Endothelial cell of umbilical vein (primary cell): ENCODE results near the gene AKAP13. TPM values are rescaled to one million over a fixed set of nuclear protein-coding genes. Genes with fewer than 3 reads are reported as not detected.

Source experiments
- BruUV-seq: library from RNA; stranded (reverse); fragments of 400-500 nt; replicated peaks from 2 replicates; lab custom pipeline; 2021; lab: Mats Ljungman, UMichigan
- CTCF ChIA-PET: fragments of 300-600, 350-600 bp; sonication (Branson Sonifier 250); formaldehyde crosslinking; loops from one replicate; lab custom pipeline; 2021; ENCODE audit warnings: antibody characterized with exemption, inconsistent platforms; lab: Charles Lee
- POLR2A ChIA-PET: fragments of 300-600, 350-600 bp; sonication (Branson Sonifier 250); formaldehyde crosslinking; loops from one replicate; lab custom pipeline; 2021; ENCODE audit warnings: antibody characterized with exemption, inconsistent platforms; lab: Charles Lee
- DNase-seq: peaks from one replicate; pipeline ENCODE4 v3.0.0-alpha.2; 2011; ENCODE audit warnings: low read depth, low spot score
- FAIRE-seq: peaks from 2 replicates; lab custom pipeline; 2011; peaks lifted over from hg19 to GRCh38; lab: Jason Lieb, UNC
- H2AFZ ChIP-seq: 2 replicates; pipeline ENCODE4 v1.6.0; 2012; ENCODE audit warnings: low read depth, low read length, control low read depth, inconsistent platforms
- H3K27ac ChIP-seq: 2 replicates; pipeline ENCODE4 v1.5.1; 2011; ENCODE audit warnings: low read depth, mild to moderate bottlenecking, control low read depth, low read length, moderate library complexity; ENCODE audit not compliant: insufficient read depth
- H3K27me3 ChIP-seq, 2 experiments: 2 replicates each; pipeline versions ENCODE4 v1.6.0 to v1.6.1; 2011; ENCODE audit warnings: low read length in 2 of 2, mixed read lengths in 1 of 2; ENCODE audit not compliant: control insufficient read depth in 2 of 2, insufficient read depth in 2 of 2
- H3K36me3 ChIP-seq, 2 experiments: 2 replicates in 1 of 2; 3 replicates in 1 of 2; pipeline ENCODE4 v1.5.1; 2011; ENCODE audit warnings: low read length in 2 of 2, mild to moderate bottlenecking in 1 of 2, moderate library complexity in 1 of 2; ENCODE audit not compliant: control insufficient read depth in 2 of 2, insufficient read depth in 2 of 2; ENCODE audit errors: extremely low read depth in 1 of 2
- H3K4me1 ChIP-seq: 3 replicates; pipeline ENCODE4 v1.5.1; 2011; ENCODE audit warnings: mild to moderate bottlenecking, low read length; ENCODE audit not compliant: control insufficient read depth, insufficient read depth; ENCODE audit errors: extremely low read depth
- H3K4me2 ChIP-seq: 2 replicates; pipeline ENCODE4 v1.6.1; 2011; ENCODE audit warnings: low read length, control low read depth, mixed read lengths; ENCODE audit not compliant: insufficient read depth
- H3K4me3 ChIP-seq, 3 experiments: fragments of 200-600 bp in 1 of 3; sonication (generic), shearing (Covaris generic) in 1 of 3; replicated peaks in 1 of 3; 2 replicates each; pipeline ENCODE4 v1.5.1; 2011 to 2016; ENCODE audit warnings: control low read depth in 3 of 3, low read length in 3 of 3, mild to moderate bottlenecking in 2 of 3, inconsistent platforms in 1 of 3, low read depth in 1 of 3, moderate library complexity in 1 of 3; ENCODE audit not compliant: insufficient read depth in 1 of 3
- H3K79me2 ChIP-seq: 2 replicates; pipeline ENCODE4 v1.6.0; 2012; ENCODE audit warnings: low read length, inconsistent platforms; ENCODE audit not compliant: control insufficient read depth, insufficient read depth
- H3K9ac ChIP-seq: replicated peaks from 2 replicates; pipeline ENCODE3; 2011; ENCODE audit warnings: low read length, control low read depth; ENCODE audit not compliant: insufficient read depth; ENCODE audit errors: extremely low read depth
- H3K9me1 ChIP-seq: replicated peaks from 3 replicates; pipeline ENCODE4 v1.6.0; 2011; ENCODE audit warnings: mild to moderate bottlenecking, low read length; ENCODE audit not compliant: control insufficient read depth, insufficient read depth; ENCODE audit errors: extremely low read depth
- H3K9me3 ChIP-seq: replicated peaks from 2 replicates; pipeline ENCODE4 v1.5.1; 2012; ENCODE audit warnings: low read length, inconsistent platforms; ENCODE audit not compliant: control insufficient read depth, insufficient read depth
- H4K20me1 ChIP-seq: replicated peaks from 2 replicates; pipeline ENCODE3; 2011; ENCODE audit warnings: mild to moderate bottlenecking, low read length; ENCODE audit not compliant: control insufficient read depth, insufficient read depth; ENCODE audit errors: extremely low read depth
- EZH2 ChIP-seq: IDR thresholded peaks from 2 replicates; pipeline ENCODE4 v1.6.1; 2012; ENCODE audit warnings: borderline replicate concordance, low read depth, mild to moderate bottlenecking, moderate library complexity, low read length, inconsistent platforms; ENCODE audit not compliant: severe bottlenecking
- FOS ChIP-seq: IDR thresholded peaks from 2 replicates; pipeline ENCODE4 v1.6.1; 2011; ENCODE audit warnings: mild to moderate bottlenecking, low read length, moderate library complexity, borderline replicate concordance; ENCODE audit not compliant: insufficient read depth
- POLR2AphosphoS5 ChIP-seq: IDR thresholded peaks from 2 replicates; pipeline ENCODE4 v1.6.1; 2012; ENCODE audit warnings: low read depth, mild to moderate bottlenecking, control low read depth, low read length, moderate library complexity; ENCODE audit not compliant: insufficient read depth
- dilution Hi-C: fragments of 300-500 bp; cut with MboI; formaldehyde crosslinking; loops from one replicate; pipeline ENCODE4 v1.15.0; 2019; ENCODE audit warnings: low sequenced_read_pairs; ENCODE audit not compliant: extremely low pct_ligation_motif_present
- intact Hi-C: fragments of 100-400 bp; cut with micrococcal nuclease; formaldehyde crosslinking; loops from one replicate; pipeline ENCODE4 v1.10.0; 2022
- polyA plus RNA-seq, 4 experiments: library from polyadenylated mRNA; depleted of rRNA in 3 of 4; stranded (reverse) in 3 of 4; unstranded in 1 of 4; fragments of >200 nt; gene quantifications; 2 replicates each; pipeline versions ENCODE4 v1.2.1 to v1.2.3, GENCODE V29; 2011 to 2012; ENCODE audit warnings: missing spikeins in 1 of 4
- total RNA-seq: library from RNA; stranded (reverse); gene quantifications from 2 replicates; pipeline ENCODE4 v1.2.3, GENCODE V29; 2021
- TF ChIP-seq, protein P1 (sequence below): IDR thresholded peaks from 2 replicates; pipeline ENCODE4 v1.6.1; 2011; ENCODE audit not compliant: insufficient read depth, insufficient read length

AKAP13 gene
- total and polyA plus RNA-seq, 2 donors (not counting 3 experiments of a cell fraction or from before 2014, with no cell fraction given): 22.8 to 87.8 TPM

DNA sequence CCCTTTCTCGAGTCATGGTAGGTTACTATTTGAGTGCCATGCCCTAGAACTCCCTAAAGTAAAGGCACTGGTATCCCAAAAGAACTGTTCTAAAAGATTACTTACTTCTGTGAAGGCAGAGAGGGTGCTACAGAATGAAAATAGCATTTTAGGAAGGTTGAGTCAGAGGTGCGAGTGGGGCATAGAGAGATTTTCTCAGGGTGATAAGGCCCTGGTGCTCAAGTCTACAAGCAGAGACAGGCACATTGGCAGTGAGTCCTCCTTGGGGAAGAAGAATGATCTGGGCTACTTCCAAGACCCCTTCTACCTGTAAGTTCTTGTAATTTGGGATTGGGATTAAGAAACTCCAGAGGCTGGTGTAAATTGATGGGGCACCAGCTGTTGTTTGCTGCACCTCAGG is 96.7 kb downstream of the AKAP13 start:
- Histone ChIP-seq H3K4me1 (peaks cover 40% of the 10 kb centered on the region), H3K9me3 (no peaks in the 10 kb centered on the region), H3K4me3 (no peak overlapping the region), H3K27me3 (no peaks in the 10 kb centered on the region), H3K27ac (no peak overlapping the region), H4K20me1 (peaks cover 31% of the 10 kb centered on the region), H2AFZ (no peak overlapping the region), H3K9ac (no peak overlapping the region), H3K36me3 (no peaks in the 10 kb centered on the region), H3K4me2 (no peak overlapping the region), H3K9me1 (no peaks in the 10 kb centered on the region), H3K79me2 (peaks cover 43% of the 10 kb centered on the region)
- BruUV-seq: no TSS peak
- FAIRE-seq (no peak), DNase-seq (no peak)
- TF ChIP-seq, protein P1, sequence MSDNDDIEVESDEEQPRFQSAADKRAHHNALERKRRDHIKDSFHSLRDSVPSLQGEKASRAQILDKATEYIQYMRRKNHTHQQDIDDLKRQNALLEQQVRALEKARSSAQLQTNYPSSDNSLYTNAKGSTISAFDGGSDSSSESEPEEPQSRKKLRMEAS: no peak
- TF ChIP-seq POLR2AphosphoS5 (no peak), EZH2 (no peak)
- ChIA-PET CTCF (interaction anchor here (0.7 to 4.6 kb wide), 10 partner anchors 10 to 186 kb away, joined by 3 to 33 read pairs (median 4); no protein-coding TSS in a partner anchor), POLR2A (no interaction called here)
- dilution Hi-C loops: no loop called here
- intact Hi-C loops: no loop called here

DNA sequence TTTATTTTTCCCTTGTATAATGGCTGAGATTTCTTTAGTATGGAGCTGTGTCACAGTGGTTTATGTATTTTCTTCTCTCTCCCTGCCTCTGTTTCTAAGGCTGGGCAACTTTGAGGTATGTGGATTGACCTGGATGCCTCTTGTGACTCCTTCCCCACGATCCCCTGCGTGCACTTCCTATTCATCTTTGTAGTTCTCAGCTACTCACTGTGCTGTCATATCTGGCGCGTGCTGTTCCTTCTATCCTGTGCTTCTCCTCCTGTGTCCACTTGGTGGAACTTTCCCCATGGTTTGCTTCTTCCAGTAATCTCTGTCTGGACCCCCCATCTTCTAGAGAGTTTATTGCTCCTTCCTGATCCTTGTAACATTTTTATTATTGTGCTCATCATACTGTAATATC is 97.3 kb downstream of the AKAP13 start:
- BruUV-seq: no TSS peak
- peak; percentile 53 for TF ChIP-seq FOS
- TF ChIP-seq, protein P1: no peak
- TF ChIP-seq POLR2AphosphoS5: no peak
- no peaks in the 10 kb centered on the region for H3K9me3 ChIP-seq
- H3K36me3 ChIP-seq: no peaks in the 10 kb centered on the region
- H4K20me1 ChIP-seq: peaks cover 29% of the 10 kb centered on the region
- DNase-seq (peak; percentile 55), FAIRE-seq (no peak)
- peaks cover 42% of the 10 kb centered on the region for H3K79me2 ChIP-seq
- H3K4me1 ChIP-seq: peaks cover 40% of the 10 kb centered on the region
- ChIA-PET POLR2A (no interaction called here), CTCF (interaction anchor here (0.7 to 4.6 kb wide), 10 partner anchors 10 to 187 kb away, joined by 3 to 33 read pairs (median 4); no protein-coding TSS in a partner anchor)
- H3K4me2 ChIP-seq: peak overlapping the region; percentile 28
- no peak overlapping the region for H3K27ac ChIP-seq
- no peak overlapping the region for H3K9ac ChIP-seq
- H2AFZ ChIP-seq: no peak overlapping the region
- H3K9me1 ChIP-seq: no peaks in the 10 kb centered on the region
- dilution Hi-C loops (no loop called here), intact Hi-C loops (loop anchor here (2.0 kb wide), 3 partner anchors 65 to 147 kb away; partner anchors contain the start of gene AKAP13)
- no peaks in the 10 kb centered on the region for H3K27me3 ChIP-seq
- H3K4me3 ChIP-seq: no peak overlapping the region
